ENCODE data around the gene CHID1.

Gene CHID1

DNA sequence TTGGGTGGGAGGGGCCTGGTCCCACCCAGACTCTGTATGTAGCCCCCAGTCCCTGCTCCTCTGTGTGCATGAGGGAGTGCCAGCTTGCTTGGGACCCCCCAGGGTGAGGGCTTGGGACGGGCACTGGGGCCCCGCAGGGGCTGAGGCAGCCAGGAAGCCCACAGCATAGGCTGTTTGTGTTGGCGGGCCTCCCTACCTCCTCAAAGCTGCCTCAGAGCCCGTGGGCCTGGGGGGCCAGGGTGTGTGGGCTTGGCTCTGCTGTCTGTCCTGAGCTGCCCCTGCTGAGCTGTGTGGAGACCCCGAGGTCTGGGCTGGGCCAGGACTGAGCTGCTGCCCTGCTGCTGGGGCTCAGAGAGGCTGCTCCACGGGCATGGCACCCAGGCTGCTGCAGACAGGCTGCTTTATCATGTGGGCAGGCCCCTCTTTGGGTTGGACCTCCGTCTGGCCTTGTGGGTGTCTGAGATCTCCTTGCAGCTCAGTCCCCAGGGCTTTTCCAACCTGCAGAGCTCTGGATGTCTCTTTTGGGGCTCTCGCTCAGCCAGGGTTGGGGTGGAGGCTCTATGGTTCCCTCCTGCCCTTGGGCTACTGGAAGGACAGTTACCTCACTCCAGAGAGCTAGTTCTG lies 64.6 kb downstream of the CHID1 start:
- DNase-seq: no peak

DNA sequence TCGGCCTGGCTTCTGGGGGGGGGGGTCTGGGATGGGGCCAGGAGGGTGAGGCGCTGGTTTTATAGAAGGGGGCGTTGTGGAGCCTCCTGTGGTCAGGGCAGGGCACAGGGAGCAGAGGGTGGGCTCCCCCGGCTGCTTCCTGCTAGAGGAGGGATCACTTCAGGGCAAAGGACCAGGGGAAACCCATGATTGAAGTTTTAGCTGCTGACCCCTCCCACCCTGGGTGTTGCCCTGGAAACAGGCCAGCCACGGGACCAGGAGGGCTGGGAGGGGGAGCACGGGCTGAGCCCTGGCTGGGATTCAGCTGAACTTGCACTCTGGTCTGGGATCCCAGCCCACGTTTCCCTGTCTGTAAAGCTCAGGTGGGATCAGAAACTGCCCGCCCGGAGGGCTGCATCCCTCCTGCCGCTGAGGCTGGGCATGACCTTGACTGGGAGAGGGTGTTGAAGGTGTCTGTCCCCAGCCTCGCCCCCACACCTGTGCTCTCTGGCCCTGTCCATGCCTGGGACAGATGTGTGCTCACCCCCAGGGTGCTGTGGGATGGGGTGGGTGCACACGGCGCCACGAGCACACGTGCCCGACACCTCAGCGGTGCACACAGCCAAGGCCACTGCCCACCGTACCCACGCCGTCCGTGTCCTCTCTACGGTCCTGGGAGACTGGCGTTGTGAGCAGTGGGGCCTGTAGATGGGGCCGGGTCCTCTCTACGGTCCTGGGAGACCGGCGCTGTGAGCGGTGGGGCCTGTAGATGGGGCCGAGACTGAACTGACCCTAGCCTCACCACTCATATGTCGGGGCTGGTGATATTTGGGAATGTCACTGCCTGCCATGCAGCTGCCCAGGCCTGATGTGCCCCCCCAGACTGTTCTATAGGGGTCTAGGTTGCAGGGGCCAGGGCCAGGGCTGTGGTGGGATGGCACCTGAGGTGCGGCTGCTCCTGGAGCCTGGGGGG lies 65.6 kb downstream of the CHID1 start:
- DNase-seq: peak; percentile 31

DNA sequence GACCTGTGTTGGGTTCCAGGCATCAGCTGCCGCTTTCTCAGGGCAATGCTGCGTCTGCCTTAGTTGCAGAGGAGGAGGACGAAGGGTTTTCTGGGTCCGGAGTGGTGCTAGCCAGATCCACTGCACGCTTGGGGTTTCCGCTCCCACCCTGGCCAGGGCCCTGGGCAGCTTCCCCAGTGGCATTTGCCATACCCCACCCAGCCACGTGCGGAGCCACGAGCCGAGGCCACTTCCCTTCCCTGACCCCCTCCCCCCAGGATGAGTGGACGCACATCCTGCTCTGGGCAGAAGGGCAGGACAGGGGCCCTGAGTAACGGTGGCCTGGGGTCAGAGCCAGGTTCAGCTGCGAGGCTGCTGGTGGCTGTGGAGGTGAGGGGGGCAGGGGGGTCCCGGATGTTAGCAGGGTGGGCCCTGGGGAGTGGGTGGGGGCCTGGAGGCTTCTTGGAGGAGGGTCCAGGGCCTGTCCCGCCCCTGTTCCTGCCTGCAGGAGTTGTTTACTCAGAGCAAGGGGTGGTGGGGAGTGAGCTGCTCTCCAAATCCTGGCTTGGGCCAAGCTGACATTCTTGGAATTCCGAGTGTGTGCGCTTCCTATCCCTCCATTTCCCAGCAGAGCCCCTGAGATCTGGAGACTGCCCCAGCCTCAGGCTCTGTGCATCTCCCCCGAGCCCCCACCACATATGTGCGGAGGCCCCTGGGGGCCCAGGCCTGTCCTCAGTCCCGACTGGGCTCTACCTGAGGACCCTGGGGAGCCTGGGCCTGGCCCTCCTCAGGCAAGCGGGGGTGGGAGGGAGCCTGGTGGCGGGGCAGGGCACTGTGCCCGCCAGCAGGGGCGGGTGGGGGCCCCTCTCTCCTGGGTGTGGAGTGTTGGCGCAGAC lies 66.6 kb downstream of the CHID1 start:
- no peak for DNase-seq

DNA sequence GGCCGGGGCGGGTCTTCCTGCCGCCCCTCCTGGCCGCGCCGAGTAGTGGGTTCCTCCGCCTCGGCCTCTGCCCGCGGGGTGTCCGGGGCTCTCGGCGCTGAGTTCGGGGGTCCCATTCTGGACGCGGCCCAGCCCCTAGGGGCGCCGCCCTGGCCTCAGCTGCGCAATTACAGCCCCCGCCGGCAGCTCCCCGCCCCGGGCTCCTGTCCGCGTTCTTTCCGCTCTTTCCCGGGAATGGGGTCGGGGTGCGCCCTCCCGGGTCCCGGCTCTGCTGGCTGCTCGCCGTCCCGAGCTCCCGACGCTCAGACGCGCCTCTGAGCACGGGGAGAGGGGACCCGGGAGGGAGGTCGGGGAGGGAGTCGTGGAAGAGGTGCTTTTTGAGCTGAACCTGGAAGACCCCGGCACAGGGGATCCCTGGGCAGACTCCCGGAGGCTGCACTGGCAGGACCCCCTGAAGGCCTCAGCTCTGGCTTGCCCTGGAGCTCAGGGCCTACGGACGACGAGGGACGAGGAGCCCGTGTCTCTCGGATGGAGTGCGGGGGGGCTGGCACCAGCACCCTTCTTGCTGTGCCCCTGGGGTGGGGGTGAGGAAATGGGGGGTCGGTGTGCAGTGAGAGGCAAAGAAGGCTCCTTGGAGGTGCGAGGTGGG lies 67.4 kb downstream of the CHID1 start:
- peak; percentile 23 for DNase-seq

DNA sequence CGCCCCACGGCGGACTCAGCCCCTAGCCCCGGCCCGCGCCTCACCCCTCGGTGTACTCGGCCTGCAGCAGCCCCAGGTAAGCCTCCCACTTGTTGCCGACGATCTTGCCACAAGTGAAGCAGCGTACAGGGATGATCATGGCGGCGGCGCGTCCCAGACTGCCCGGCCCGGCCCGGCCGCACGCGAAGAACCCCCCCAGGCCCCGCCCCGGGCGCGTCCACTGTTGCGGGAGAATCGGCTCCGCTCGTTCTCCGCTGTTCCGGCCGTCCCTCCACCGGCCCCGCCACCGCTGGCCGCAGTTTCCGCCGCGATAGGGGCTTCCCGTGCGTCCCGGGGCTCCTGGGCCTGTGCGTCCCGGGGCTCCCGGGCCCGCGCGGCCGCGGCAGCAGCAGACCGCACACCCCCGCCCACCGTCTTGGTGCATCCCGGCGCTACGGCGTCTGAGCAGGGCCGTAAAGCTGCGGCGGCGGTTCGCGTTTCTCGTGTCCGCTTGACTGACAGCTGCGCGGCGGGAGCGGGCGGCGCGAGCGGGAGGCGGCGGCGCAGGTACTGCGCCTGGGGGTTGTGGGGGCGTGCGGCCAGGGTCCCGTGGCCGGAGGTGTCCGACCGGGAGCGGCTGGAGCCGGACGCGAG lies 68.1 kb downstream of the CHID1 start, which contains the start of the genes POLR2L and TSPAN4:
Gene POLR2L, minus strand, starts transcription at position 160 of the 633 bp plus-strand sequence. Its CDS starts 21 bp downstream, at position 139.
Gene TSPAN4, plus strand, starts transcription at position 483 of the 633 bp plus-strand sequence. CDS start 7,453 bp downstream, outside the sequence.
- peak; percentile 92 for DNase-seq

DNA sequence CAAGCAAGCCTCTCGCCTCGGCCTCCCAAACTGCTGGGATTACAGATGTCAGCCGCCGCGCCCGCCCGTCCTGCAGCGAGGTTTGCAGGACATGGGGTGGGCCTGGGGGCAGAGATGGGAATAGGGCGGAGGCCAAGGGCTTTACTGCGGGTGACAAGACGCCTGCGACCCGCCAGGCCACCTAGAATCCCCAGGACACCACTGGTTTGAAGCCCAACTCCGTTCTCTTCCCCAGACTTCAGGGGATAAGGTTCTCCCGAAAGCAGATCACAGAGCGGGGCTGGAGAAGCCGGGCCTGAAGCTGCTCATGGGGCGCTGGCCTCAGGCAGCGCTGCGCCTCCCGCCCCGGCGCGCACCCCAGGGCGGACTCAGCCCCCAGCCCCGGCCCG lies 68.6 kb downstream of the CHID1 start:
- DNase-seq: no peak

DNA sequence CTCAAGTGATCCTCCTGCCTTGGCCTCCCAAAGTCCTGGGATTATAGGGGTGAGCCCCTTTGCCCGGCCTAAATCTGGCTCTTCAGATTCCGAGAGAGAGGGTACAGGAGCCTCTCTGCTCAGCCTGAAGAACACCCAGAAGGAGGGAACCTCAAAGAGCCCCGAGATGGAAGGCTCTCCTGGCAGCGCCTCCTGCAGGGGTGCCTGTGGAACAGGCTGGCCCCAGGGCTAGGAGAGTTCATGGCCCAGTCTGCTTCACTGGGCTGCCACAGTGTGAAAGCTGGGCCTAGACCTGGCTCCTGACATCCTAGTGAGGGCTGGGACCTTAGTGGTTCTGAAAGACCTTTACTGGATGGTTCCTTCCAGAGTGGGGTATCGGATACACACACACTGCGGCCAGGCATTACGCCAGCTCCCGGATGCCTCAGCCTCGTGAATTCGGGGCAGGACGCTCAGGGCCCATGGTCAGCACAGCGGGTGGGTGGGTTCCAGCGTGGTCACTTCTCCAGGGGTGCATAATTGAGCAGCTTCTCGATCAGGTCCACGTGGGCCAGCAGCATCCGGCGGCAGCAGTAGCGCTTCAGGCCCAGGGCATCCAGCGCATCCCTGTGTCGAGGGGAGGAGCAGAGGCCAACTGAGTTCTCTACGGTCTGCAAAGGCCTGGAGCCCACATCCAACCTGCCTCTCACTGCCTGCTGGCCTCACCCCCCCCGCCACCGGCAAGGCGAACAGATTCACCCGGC lies 70.6 kb downstream of the CHID1 start:
- DNase-seq: no peak

DNA sequence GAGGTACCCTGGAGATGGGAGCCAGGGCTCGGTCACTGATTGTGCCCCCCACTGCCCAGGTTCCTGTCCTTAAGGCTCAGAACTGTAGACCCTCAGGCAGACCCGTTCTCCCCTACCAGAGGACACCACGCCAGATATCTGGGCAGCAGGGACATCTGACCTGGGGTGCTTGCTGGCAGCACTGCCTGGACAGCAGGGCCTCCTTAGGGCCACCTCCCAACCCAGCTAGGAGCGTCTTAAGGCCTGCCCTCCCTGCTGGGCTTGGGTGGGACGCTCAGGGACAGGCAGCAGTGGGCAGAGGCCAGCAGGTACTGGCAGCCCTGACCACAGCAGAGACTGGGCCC lies 71.4 kb downstream of the CHID1 start:
- DNase-seq: no peak

DNA sequence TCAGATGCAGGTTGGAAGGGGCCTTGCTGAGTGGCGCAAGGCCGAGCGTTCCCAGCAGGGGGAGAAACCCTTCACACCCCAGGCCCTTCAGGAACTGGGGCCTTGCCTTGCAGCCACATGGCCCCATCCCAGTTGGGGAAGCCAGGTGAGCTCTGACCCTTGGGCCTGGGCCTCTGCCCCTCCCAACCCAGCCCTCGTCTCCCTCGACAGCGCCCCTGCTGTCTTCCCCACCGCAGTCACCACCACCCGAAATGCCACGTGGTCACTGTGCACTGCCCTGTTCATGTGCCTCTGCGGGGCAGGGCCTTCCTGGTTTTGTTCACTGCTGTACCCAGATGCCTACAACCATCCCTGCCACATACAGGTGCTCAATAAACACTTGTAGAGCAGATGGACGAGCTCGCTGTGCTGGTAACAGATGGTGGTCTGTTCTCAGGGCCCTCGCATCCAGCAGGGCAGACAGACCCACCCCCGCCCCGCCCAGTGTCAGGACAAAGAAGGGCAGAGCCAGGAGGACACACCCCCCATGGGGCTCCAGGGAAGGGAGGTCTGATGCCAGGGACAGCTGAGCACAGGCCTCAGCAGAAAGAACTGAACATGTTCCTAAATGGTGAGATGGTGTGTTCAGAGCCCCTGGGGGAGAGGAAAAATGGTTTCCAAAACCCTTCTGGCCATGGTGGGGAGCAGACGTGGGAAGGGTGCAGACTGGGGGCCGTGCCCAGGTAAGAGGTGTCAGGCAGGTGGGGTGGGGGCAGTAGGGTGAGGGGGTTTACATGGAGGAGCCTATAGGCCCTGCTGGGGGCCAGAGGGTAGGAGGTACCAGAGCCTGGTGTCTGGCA lies 72.0 kb downstream of the CHID1 start:
- DNase-seq: no peak

DNA sequence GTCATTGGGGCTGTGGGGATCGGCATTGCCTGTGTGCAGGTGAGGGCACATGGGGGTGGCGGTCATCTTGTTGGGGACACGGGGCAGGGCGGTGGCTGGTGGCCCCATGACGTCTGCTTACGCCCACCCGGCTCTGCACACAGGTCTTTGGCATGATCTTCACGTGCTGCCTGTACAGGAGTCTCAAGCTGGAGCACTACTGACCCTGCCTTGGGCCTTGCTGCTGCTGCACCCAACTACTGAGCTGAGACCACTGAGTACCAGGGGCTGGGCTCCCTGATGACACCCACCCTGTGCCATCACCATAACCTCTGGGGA lies 72.7 kb downstream of the CHID1 start:
- DNase-seq: no peak

DNA sequence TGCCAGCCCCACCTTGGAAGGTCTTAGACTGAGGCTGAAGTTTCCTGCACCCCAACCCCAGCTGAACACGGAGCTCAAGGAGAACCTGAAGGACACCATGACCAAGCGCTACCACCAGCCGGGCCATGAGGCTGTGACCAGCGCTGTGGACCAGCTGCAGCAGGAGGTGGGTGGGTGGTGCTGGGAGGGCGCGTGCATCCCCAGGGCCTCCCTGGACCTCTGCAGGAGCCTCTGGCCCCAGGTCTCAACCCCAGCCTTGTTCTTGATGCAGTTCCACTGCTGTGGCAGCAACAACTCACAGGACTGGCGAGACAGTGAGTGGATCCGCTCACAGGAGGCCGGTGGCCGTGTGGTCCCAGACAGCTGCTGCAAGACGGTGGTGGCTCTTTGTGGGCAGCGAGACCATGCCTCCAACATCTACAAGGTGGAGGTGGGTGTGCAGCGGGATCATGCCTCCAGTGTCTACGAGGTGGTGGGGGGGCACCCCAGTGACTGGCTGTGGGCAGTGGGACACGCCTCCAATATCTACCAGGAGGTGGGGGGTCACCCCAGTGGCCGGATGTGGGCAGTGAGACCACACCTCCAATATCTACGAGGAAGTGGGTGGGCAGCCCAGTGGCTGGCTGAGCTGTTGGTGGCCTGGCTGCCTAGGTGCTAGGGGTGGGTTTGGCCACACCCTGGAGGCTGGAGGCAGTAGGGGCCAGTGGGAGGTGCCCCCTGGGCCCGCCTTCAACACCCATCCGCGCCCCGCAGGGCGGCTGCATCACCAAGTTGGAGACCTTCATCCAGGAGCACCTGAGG lies 73.2 kb downstream of the CHID1 start:
- no peak for DNase-seq

DNA sequence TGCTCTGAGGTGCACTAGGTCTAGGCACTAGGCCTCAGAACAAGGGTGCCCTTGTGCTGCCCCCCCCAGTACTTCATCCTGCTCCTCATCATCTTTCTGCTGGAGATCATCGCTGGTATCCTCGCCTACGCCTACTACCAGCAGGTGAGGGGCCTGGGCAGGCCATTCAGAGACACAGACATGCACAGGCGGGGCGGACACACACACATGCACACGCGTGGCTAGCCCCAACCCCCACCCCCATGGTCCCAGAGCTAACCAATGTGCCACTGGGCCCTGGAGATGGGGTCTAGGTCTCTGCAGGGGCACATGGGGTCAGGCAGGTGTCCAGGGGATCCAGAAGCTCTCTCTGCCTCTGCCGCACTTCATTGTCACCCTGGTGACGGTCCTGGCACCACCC lies 73.9 kb downstream of the CHID1 start:
- DNase-seq: no peak

DNA sequence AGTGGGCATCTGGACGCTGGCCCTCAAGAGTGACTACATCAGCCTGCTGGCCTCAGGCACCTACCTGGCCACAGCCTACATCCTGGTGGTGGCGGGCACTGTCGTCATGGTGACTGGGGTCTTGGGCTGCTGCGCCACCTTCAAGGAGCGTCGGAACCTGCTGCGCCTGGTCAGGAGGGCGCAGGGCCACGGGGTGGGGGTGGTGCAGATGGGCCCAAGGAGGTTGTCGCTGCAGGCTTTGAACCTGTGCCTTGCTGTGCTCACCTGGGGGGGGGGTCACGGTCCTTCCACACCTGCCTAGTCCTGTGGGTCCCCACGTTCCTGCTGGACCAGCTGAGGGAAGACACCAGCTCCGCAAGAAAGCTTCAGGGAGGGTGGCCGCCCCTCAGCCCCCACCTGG lies 74.3 kb downstream of the CHID1 start:
- no peak for DNase-seq

DNA sequence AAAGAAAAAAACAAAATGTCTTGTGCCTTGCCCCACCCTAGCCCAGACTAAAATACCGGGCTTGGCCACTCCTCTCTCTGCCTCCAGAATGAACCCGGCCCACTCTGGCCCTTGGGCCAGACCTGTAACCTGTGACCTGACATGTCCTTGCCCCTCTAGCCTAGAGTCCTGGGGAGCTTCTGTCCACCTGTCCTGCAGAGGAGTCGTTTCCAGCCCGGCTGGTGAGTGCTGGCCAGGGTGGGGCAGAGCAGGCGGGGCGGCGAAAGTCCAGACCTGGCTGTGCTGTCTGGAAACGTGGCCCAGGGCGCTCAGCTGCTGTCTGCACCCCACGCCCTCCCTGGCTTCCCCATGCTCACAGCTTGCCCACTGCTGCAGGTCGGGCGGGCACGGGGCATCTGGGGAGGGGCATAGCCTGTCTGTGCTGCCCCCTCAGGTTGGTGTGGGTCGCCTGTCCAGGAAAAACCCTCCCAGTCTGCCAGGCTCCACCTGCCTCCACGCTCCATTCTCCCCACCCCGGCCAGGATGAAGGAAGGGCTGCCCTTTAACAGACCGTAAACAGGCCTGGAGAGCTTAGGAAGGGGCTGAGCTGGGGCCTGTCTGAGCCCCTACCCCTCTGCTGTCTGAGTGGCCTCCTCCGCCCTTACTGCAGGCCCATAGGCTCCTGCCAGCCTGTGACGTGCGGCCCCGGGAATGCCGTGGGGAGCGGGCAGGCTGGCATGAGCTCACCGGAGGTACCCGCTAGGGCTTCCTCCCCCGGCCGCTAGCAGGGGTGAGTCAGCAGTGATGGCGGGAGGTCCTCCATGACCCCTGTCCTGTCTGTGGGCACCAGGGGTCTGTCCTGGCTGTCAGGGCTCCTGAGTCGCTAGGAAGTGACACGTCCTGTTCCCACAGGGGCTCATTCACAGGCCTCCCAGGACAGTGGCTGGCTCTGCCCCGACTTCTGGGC lies 76.0 kb downstream of the CHID1 start:
- peak; percentile 22 for DNase-seq

DNA sequence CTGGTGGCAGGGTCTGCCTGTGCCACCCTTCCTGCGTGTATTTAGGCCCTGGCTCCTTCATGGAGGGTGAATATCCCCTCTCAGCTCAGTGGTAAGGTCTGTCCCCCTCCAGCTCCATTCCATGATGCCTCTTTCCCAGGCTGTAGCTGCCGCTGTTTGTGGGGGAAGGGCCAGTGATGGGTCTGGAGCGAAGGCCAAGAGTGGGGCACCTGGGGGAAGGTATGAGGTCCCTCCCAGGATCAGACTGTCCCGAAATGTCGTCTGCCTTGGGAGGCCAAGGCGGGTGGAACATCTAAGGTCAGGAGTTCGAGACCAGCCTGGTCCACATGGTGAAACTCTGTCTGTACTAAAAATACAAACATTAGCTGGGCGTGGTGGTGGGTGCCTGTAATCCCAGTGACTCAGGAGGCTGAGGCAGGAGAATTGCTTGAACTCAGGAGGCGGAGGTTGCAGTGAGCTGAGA lies 76.7 kb downstream of the CHID1 start:
- DNase-seq: no peak

DNA sequence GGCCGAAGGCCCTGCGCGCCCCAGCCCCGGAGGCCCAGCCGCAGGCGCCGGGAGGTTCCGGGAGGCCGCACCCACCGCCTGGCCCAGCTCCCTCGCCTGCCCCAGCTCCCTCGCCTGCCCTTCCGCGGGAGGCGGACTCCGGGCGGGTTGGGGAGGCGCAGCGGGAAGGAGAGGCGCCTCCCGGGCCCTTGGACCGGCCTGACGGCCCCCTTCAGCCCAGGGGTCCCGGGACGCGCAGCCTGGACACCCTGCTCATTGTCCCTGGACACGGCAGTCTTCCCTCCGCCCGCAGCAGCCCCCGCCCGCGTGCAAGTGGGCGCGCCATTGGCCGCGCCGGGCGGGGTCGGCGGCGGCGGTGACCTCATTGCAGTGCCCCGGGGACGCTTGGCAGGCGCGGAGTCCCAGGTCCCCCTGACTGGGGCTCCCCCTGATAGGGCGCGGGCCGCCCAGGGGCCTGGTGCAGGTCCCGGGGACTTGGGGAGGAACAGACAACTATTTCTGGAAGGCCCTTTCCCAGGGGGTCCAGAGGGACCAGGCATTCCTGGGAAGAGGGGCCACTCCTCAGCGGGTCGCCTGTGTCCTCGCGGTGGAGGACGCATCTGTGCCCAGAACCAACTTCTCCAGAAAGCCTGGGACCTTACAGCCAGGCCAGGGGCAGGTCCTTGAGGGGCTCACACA lies 77.4 kb downstream of the CHID1 start:
- DNase-seq: peak; percentile 40

DNA sequence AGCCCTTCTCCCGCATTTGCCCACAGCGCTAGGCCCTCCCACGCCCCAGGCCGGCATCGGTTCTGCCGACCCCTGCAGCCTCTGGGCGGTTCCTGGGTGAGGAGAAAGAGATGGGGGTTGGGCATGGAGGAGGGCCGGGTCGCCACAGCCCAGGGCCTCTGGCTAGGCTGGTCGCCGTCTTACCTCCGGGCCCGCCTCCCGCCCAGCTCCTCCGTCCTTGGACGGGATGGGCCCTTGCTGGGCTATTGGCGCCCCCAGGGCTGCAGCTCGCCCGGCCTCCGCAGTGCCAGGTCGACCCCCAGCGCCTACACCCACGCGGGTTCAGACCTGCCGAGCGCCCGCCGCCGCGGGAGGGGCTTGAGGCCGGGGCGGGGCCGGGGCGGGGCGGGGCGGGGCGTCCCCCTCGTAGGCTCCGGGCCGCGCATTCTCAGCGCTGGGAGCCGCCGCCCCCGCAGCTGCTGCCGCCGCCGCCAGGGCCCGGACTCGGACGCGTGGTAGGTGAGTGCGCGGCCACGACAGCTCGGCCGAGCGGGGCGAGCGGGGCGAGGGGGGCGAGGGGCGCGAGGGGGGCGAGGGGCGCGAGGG lies 78.0 kb downstream of the CHID1 start, which contains the start of gene CD151:
Gene CD151, plus strand, starts transcription at position 424 of the 585 bp plus-strand sequence. CDS start 3,118 bp downstream, outside the sequence.
- DNase-seq: peak; percentile 76
